ENCODE data around the gene TMC6.

GRCh38 chr17:78075545-78075944 is 53.0 kb downstream of the TMC6 start:
- TF ChIP-seq CTCF (IDR thresholded peaks at IDR 0.05), result no peak
- TF ChIP-seq EP300 (IDR thresholded peaks at IDR 0.05), result no peak

All from sigmoid colon (tissue), 4 donors.